Measurements from ENCODE around the gene CAMSAP2. TPM values are rescaled to one million over a fixed set of nuclear protein-coding genes. Genes with fewer than 3 reads are reported as not detected.

CAMSAP2 gene
- total and polyA plus RNA-seq, 3 donors from 2014 or later = 16.0 to 34.7 (median 28.4) TPM

DNA sequence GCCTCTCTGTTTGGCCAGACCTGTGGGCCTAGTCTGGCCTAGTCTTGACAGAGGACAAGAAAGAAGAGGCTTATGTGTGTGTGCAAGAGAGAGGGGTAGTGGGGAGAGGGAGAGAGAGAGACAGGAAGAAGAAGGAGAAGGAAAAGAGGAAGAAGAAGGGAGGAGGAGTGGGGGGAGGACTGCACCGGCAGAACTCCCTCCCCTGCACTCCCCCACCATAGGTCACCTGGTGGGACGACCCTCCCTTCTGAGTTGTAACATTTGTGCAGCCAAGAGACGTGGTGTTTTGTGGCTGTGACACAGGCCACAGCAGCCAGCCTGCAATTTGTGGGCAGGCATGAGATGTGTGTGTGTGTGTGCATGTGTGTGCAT lies 160.3 kb downstream of the CAMSAP2 start:
- Histone ChIP-seq H3K9me3 (no peaks in the 10 kb centered on the region), H3K4me3 (no peak overlapping the region), H3K4me1 (peaks cover 4% of the 10 kb centered on the region), H3K27ac (no peak overlapping the region), H3K27me3 (no peaks in the 10 kb centered on the region), H3K36me3 (ENCODE audit: low read depth, missing control alignments) (no peaks in the 10 kb centered on the region)
- WGBS, 2 donors = 46 to 66% methylated on average over 3 of the region's 3 CpGs
- DNase-seq = no peak
- intact Hi-C loops (cut with DNase I; ENCODE audit: low total_unique reads) = no loop called here
- no peak for TF ChIP-seq POLR2A (IDR thresholded peaks at IDR 0.05)
- TF ChIP-seq, protein P1, sequence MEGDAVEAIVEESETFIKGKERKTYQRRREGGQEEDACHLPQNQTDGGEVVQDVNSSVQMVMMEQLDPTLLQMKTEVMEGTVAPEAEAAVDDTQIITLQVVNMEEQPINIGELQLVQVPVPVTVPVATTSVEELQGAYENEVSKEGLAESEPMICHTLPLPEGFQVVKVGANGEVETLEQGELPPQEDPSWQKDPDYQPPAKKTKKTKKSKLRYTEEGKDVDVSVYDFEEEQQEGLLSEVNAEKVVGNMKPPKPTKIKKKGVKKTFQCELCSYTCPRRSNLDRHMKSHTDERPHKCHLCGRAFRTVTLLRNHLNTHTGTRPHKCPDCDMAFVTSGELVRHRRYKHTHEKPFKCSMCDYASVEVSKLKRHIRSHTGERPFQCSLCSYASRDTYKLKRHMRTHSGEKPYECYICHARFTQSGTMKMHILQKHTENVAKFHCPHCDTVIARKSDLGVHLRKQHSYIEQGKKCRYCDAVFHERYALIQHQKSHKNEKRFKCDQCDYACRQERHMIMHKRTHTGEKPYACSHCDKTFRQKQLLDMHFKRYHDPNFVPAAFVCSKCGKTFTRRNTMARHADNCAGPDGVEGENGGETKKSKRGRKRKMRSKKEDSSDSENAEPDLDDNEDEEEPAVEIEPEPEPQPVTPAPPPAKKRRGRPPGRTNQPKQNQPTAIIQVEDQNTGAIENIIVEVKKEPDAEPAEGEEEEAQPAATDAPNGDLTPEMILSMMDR (IDR thresholded peaks at IDR 0.05) = no peak

GRCh38 chr1:200899451-200899915 lies 160.8 kb downstream of the CAMSAP2 start:
- no peaks in the 10 kb centered on the region for H3K36me3 ChIP-seq (ENCODE audit: low read depth, missing control alignments)
- peaks cover 2% of the 10 kb centered on the region for H3K4me1 ChIP-seq
- no peak for DNase-seq
- no peak for TF ChIP-seq POLR2A (IDR thresholded peaks at IDR 0.05)
- TF ChIP-seq, protein P1 (IDR thresholded peaks at IDR 0.05) = no peak
- no peaks in the 10 kb centered on the region for H3K9me3 ChIP-seq
- H3K4me3 ChIP-seq = no peak overlapping the region
- 87 to 88% methylated on average over 3 to 10 of the region's 10 CpGs for WGBS, 2 donors
- H3K27me3 ChIP-seq = no peaks in the 10 kb centered on the region
- H3K27ac ChIP-seq = no peak overlapping the region
- intact Hi-C loops (cut with DNase I; ENCODE audit: low total_unique reads) = no loop called here

GRCh38 chr1:200899954-200900867 lies 161.5 kb downstream of the CAMSAP2 start:
- 92 to 95% methylated on average over 14 to 15 of the region's 16 CpGs for WGBS, 2 donors
- no peak for DNase-seq
- Histone ChIP-seq H3K9me3 (no peaks in the 10 kb centered on the region), H3K27me3 (no peaks in the 10 kb centered on the region), H3K4me1 (peaks cover 2% of the 10 kb centered on the region), H3K36me3 (ENCODE audit: low read depth, missing control alignments) (no peaks in the 10 kb centered on the region), H3K27ac (no peak overlapping the region), H3K4me3 (no peak overlapping the region)
- TF ChIP-seq, protein P1 (IDR thresholded peaks at IDR 0.05) = no peak
- no peak for TF ChIP-seq POLR2A (IDR thresholded peaks at IDR 0.05)
- intact Hi-C loops (cut with DNase I; ENCODE audit: low total_unique reads) = no loop called here

DNA sequence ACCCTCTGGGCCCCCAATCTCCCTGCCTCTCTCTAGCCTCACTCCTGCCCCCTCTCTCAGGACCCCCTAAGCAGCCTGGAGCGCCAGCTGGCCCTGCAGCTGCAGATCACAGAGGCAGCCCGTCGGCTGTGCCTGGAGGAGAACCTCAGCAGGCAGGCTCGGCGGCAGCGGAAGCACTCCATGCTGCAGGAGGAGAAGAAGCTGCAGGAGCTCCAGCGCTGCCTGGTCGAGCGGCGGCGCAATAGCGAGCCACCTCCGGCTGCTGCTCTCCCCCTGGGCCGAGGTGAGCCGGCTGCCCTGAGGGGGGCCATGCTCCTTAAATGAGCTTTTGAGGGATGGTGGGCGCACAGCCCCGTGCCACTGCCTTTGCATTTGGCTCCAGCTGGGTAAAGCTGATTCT lies 162.2 kb downstream of the CAMSAP2 start:
- intact Hi-C loops (cut with DNase I; ENCODE audit: low total_unique reads) = no loop called here
- Histone ChIP-seq H3K4me1 (peaks cover 9% of the 10 kb centered on the region), H3K9me3 (no peaks in the 10 kb centered on the region), H3K4me3 (no peak overlapping the region), H3K36me3 (ENCODE audit: low read depth, missing control alignments) (no peaks in the 10 kb centered on the region), H3K27ac (no peak overlapping the region), H3K27me3 (no peaks in the 10 kb centered on the region)
- WGBS, 2 donors = 92 to 93% methylated on average over 10 to 17 of the region's 17 CpGs
- no peak for DNase-seq
- TF ChIP-seq, protein P1 (IDR thresholded peaks at IDR 0.05) = no peak
- TF ChIP-seq POLR2A (IDR thresholded peaks at IDR 0.05) = no peak
